ENCODE data around the gene RSPO3. TPM values are rescaled to one million over a fixed set of nuclear protein-coding genes. Genes with fewer than 3 reads are reported as not detected.

The RSPO3 gene
- total and polyA plus RNA-seq, 2 of the 13 experiments (the other 11 are each of a cell fraction or from before 2014, with no cell fraction given): not detected

DNA sequence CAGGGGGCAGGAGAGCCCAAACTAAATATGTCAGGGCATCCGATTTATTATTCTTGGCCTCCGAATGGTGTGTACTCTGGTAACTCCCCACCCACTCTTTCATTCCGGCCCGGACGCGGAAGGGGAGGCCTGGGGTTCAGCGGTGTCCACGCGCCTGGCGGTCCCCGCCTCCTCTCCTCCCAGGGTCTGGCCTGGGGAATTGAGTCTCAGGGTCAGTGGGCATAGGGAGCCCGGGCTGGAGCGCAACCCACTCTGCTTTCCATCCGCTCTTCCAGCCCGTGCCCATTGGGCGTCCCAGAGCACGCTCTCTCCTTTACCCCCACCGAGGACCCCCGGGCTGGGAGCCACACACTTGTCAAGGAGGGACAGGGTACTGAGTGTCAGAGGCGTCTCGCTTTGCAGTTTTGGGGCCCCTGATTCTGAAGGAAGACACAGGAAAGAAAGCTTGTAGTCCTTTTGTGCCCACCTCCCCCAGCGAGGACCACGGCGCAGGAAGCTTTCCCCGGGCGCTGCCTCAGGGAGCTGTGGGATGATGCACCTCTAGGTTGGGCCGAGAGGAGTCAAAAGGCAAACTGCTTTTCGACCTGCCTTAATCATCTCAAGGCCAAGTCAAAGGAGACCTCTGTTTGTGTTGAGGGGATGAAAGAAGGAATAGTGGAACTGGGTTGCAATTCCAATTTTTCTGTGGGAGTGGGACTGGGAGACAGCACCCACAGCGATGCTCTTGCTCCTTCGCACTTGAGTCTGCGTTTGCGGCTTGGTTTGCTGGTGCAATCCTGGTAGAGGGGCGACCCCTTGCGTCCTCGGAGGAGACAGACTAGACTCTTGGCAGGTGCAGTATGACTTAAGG lies 2.5 kb downstream of the RSPO3 start (continued):
- no peak for TF ChIP-seq SOX6 (IDR thresholded peaks at IDR 0.05)
- TF ChIP-seq SOX6 (CRISPR knock-in tag; IDR thresholded peaks at IDR 0.05): no peak
- TF ChIP-seq ZNF431 (CRISPR knock-in tag; IDR thresholded peaks at IDR 0.05; ENCODE audit: borderline replicate concordance, low read depth): no peak
- TF ChIP-seq, protein P1, sequence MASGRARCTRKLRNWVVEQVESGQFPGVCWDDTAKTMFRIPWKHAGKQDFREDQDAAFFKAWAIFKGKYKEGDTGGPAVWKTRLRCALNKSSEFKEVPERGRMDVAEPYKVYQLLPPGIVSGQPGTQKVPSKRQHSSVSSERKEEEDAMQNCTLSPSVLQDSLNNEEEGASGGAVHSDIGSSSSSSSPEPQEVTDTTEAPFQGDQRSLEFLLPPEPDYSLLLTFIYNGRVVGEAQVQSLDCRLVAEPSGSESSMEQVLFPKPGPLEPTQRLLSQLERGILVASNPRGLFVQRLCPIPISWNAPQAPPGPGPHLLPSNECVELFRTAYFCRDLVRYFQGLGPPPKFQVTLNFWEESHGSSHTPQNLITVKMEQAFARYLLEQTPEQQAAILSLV (CRISPR knock-in tag; IDR thresholded peaks at IDR 0.05; ENCODE audit: borderline replicate concordance): no peak
- TF ChIP-seq STAG1 (CRISPR knock-in tag; IDR thresholded peaks at IDR 0.05): peak; percentile 98
- TF ChIP-seq, protein P2, sequence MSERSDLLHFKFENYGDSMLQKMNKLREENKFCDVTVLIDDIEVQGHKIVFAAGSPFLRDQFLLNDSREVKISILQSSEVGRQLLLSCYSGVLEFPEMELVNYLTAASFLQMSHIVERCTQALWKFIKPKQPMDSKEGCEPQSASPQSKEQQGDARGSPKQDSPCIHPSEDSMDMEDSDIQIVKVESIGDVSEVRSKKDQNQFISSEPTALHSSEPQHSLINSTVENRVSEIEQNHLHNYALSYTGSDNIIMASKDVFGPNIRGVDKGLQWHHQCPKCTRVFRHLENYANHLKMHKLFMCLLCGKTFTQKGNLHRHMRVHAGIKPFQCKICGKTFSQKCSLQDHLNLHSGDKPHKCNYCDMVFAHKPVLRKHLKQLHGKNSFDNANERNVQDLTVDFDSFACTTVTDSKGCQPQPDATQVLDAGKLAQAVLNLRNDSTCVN (CRISPR knock-in tag; IDR thresholded peaks at IDR 0.05; ENCODE audit: borderline replicate concordance): no peak
- TF ChIP-seq, protein P3, sequence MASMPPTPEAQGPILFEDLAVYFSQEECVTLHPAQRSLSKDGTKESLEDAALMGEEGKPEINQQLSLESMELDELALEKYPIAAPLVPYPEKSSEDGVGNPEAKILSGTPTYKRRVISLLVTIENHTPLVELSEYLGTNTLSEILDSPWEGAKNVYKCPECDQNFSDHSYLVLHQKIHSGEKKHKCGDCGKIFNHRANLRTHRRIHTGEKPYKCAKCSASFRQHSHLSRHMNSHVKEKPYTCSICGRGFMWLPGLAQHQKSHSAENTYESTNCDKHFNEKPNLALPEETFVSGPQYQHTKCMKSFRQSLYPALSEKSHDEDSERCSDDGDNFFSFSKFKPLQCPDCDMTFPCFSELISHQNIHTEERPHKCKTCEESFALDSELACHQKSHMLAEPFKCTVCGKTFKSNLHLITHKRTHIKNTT (CRISPR knock-in tag; IDR thresholded peaks at IDR 0.05): no peak
- TF ChIP-seq RAD21 (CRISPR knock-in tag; IDR thresholded peaks at IDR 0.05): peak; percentile 82
- TF ChIP-seq, protein P4, sequence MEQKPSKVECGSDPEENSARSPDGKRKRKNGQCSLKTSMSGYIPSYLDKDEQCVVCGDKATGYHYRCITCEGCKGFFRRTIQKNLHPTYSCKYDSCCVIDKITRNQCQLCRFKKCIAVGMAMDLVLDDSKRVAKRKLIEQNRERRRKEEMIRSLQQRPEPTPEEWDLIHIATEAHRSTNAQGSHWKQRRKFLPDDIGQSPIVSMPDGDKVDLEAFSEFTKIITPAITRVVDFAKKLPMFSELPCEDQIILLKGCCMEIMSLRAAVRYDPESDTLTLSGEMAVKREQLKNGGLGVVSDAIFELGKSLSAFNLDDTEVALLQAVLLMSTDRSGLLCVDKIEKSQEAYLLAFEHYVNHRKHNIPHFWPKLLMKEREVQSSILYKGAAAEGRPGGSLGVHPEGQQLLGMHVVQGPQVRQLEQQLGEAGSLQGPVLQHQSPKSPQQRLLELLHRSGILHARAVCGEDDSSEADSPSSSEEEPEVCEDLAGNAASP (CRISPR knock-in tag; IDR thresholded peaks at IDR 0.05; ENCODE audit: borderline replicate concordance): no peak
- TF ChIP-seq, protein P5, sequence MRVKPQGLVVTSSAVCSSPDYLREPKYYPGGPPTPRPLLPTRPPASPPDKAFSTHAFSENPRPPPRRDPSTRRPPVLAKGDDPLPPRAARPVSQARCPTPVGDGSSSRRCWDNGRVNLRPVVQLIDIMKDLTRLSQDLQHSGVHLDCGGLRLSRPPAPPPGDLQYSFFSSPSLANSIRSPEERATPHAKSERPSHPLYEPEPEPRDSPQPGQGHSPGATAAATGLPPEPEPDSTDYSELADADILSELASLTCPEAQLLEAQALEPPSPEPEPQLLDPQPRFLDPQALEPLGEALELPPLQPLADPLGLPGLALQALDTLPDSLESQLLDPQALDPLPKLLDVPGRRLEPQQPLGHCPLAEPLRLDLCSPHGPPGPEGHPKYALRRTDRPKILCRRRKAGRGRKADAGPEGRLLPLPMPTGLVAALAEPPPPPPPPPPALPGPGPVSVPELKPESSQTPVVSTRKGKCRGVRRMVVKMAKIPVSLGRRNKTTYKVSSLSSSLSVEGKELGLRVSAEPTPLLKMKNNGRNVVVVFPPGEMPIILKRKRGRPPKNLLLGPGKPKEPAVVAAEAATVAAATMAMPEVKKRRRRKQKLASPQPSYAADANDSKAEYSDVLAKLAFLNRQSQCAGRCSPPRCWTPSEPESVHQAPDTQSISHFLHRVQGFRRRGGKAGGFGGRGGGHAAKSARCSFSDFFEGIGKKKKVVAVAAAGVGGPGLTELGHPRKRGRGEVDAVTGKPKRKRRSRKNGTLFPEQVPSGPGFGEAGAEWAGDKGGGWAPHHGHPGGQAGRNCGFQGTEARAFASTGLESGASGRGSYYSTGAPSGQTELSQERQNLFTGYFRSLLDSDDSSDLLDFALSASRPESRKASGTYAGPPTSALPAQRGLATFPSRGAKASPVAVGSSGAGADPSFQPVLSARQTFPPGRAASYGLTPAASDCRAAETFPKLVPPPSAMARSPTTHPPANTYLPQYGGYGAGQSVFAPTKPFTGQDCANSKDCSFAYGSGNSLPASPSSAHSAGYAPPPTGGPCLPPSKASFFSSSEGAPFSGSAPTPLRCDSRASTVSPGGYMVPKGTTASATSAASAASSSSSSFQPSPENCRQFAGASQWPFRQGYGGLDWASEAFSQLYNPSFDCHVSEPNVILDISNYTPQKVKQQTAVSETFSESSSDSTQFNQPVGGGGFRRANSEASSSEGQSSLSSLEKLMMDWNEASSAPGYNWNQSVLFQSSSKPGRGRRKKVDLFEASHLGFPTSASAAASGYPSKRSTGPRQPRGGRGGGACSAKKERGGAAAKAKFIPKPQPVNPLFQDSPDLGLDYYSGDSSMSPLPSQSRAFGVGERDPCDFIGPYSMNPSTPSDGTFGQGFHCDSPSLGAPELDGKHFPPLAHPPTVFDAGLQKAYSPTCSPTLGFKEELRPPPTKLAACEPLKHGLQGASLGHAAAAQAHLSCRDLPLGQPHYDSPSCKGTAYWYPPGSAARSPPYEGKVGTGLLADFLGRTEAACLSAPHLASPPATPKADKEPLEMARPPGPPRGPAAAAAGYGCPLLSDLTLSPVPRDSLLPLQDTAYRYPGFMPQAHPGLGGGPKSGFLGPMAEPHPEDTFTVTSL (CRISPR knock-in tag; IDR thresholded peaks at IDR 0.05; ENCODE audit: borderline replicate concordance): no peak
- 0 out of 2 replicates have a peak, but pooled peaks have one; percentile 37 for TF ChIP-seq BORCS8-MEF2B (CRISPR knock-in tag; IDR thresholded peaks at IDR 0.05)
- no peak for TF ChIP-seq ZNF451 (CRISPR knock-in tag; IDR thresholded peaks at IDR 0.05)
- no peak for TF ChIP-seq ARID2 (CRISPR knock-in tag; IDR thresholded peaks at IDR 0.05; ENCODE audit: borderline replicate concordance)
- TF ChIP-seq TAF15 (IDR thresholded peaks at IDR 0.05; ENCODE audit: low read depth, low read length, poor library complexity, severe bottlenecking): no peak

Data from HepG2 (cell line).